GM04504 (cell line): Measurements from ENCODE around the gene RUNX1.

ENCODE experiments used
- DNase-seq: peaks from one replicate; pipeline ENCODE4 v3.0.0-alpha.2; 2012; ENCODE audit warnings: low read depth

RUNX1 gene

DNA sequence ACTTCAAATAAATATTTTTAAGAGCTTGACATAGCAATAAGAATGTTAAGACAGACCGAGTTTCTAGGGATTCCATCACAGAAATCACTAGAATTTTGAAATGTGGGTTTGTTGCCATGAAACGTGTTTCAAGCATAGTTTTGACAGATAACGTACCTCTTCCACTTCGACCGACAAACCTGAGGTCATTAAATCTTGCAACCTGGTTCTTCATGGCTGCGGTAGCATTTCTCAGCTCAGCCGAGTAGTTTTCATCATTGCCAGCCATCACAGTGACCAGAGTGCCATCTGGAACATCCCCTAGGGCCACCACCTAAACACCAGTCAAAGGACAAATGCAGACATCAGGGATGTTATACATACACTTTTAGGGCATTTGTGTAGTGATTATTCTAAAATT is 168.7 kb downstream of the RUNX1 start:
- DNase-seq = no peak

DNA sequence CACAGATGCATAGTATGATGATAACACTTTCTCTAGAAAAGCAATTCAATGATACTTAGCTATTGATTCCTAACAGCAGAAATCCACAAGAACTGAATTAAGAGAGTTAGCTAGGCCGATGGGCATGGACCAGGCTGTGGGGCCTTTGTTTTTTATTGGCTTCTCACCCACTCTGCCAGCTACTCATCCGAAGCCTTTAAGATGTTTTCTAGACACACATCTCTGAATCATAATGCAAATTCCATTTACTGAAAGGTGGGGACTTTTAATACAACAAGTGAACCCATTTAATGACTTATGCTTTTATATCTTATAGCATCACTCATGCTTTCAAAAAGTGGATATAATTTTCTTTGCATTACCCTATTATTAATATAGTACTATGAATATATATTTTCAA is 170.2 kb downstream of the RUNX1 start:
- no peak for DNase-seq

DNA sequence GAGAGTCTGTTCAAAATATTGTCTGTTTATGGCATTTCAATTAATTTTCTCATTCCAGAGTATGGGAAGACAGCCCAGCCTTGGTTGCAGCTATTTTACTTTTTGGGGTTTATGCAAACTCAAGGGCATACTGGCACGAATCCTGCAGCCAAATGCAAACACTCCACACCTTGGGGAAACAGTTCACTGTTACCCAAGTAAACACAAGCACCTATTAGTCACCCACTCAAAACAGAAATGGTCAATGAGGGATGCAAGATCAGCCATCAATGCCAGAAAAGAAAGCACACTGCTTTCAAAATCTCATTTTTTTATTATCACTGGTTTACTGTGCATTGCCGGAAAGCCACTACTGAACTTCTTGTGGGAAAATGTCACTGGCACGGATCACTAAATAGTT is 170.6 kb downstream of the RUNX1 start:
- no peak for DNase-seq

DNA sequence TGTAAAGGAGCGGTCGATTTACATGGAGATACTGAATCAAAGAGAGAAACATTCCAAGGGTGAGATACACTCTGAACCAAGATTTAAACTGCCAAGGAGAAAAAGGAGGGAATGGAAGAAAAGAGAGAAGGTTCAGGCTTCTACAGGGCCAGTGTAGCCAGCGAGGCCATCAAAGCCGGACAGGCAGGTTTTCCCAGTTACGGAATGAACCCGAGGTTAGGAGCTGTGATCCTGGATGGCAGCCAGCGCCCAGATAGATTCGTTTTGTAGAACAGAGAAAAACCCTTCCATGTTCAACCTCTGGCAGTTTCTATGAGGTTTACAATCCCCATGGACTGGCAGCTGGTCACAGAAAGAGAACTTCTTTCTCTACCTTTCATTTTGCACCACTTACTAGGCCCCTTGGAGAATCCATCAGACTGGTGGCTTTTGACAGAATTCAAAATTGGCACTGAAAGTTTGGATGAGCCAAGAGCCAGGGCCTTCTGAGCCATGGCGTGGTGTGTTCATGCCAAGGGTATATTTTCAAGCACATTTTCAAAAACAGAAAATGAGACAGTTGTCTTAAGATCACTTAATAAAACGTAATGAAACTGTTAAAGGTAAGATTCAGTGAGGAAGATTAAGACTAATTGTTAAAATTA is 171.5 kb downstream of the RUNX1 start:
- no peak for DNase-seq

DNA sequence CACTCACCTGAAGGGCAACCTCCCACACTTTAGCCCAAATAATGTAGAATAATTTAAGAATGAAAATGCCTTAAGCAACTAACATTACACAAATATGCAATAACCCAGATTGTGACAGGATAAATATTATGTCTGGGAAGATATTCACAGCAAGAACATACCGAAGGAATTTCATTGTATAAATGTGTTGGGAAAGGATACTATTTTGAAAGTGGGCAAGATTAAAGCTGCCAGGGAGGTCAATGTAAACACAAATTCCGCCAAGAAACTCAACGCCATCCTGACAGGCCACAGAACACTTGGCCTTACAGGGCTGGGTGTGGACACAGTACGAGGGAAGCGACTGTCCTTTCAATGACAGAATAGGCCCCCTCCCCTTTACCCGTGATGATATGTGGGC is 173.3 kb downstream of the RUNX1 start:
- DNase-seq = no peak

DNA sequence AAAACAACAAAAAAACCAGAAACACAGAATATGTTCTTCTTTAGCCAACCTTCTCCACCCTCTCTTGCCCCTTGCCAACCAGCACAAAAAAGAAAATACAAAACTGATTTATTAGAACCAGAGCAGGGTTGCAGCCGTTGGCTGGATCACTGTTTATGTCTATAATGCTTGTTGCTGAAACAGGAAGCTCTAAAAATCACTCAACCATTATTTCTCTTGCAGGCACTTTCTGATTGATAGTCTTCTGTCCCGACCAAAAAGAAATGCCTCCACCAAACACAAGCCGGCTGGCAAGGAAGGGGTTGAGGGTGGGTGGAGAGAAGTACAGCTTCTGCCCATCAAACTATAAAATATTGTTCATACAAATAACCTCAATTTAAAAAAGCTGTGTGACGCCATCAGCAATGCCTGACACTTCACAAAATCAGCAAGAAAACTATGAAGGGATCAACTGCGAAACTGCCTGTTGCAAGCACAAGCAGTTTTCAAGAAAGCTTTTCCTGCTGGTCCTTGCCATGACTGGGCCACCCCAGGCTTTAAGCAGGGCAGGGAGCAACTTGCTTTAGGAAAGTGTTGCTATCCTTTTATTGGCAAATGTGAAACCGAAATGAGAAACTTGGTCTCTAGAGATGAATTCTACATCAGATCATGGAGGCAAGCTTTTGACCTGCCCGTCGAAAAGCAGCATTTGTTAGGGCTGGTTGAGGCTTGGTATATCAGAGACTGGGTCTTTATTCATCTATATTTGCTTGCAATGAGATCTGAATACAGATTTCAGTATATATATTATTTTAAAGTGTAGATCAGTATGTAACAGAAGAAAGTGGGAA is 174.2 kb downstream of the RUNX1 start:
- no peak for DNase-seq

DNA sequence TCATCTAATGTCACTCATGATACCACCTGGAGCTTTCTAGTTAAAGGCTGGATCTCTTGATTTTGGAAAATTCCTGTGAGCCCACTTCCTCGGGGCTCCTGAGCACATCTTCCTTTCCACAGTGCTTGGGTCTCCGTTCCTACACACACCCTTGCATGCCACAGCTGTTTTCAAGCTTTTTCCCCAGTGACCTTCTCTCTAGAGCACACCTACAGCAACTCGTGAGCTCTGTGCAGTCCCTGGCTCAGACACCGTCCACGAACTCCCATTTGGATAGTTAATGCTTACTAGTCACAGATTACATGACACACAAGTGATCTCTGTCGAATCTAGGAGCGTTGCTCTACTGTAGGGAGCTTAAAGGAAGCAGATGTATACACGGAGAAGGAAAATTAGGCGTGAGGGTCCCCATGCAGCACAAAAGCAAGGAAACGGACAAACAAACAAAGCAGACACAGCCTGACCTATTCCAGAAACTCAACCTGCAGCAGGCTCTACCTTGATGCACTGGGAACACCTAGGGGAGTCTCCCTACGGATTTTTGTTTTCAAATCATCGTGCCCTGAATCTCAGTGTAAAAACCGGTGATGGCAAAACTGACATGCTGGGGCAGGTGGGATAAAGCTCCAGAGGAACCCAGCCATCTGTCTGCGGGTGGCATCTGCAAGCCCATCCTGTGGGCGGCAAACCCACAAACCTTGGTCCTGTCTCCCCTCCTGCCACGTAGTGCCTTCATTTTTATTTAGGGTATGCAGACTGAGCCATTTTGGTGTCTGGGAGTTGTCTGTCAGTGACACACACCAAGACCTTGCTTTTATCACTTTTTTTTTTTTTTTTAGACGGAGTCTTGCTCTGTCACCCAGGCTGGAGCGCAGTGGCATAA is 177.8 kb downstream of the RUNX1 start:
- no peak for DNase-seq

DNA sequence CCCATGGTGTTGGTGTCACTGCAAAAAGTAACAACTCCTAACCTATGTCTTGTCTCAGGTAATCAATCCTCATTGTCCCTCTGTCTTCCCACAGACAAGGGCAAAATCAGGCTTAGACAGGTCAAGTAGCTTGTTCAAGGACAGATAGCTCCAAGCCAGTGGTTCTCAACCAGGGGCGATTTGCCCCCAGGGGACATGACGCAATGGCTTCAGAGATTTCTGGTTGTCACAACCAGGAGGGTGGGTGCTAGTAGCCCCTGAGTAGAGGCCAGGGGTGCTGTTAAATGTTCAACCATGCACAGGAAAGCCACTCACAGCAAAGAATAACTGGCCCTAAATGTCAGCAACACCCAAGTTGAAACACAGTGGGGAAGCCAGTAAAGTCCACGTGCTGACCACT is 178.9 kb downstream of the RUNX1 start:
- DNase-seq = no peak

DNA sequence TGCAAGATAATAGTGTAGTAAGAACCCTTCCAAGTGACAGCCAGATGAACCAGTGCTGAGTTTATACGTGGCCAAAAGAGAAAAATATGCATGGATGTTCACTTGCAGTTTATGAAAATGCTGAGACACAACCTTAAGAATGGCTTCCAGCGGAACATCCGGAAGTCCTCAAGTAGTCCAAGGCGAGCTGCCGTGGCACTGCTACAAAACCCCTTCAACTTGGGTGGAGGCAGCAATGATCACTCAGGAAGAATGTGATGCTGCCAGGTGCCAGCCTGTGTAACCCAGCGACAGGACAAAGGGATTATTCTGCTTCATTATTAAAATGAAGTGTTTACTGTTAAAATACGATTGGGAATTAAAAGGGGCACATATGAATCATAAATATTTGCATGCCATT is 179.6 kb downstream of the RUNX1 start:
- no peak for DNase-seq

DNA sequence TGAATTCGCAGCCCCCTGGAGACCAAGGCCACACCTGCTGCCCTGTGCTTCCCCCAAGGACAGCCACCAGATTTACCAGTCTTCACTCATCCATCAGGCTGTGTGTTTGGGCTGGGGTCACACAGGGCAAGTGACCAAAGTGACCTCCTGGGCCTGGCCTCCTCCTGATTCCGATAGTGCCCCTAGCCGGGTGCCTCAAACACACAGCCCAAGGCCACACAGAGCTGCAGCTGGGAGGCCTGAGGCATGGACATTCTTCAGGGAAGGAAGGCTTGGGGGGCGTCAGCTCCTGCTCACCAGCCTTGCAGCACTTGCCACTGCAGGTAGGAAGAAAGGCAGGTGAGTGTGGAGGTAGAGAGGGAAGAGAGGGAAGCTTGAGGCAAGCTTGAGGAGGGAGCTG is 181.3 kb downstream of the RUNX1 start:
- DNase-seq = no peak

DNA sequence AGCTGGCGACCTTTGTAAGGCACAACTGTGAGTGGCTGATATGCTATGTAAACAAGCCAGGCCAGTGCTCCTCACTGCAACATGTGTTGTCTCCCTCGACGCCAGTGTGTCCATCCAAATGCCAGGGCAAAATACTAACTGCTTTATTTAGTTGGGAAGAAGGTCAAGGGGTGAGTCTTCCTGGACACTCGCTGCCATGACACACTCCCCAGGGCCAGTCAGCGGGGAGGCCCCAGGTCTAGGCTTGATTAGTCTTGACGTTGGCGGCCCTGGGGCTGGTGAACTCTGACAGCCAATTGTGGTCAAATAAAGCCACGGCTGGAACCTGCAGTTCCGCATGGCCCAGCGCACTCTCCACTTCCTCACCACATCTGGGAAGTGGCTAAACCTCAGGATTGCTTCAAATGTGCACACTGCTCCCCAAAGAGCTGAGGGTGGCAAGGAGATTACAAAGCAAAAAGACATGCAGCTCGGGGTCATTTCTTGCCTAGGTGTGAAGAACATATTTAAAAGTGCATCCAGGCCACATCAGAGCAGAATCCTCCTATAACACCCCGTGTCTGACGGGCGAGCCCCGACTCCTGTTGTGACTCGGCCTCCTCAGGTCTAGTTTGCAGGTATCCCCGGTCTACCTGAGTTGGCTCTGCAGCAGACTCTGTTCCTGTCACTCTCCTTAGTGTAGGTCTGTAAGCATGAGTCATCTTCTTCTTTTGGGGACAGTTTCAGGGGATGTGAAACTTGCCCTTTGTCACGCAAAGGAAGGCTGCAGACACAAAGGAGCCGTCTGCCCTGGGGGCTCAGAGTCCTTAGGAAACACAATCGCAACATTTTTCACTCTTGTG is 183.5 kb downstream of the RUNX1 start:
- DNase-seq = no peak

DNA sequence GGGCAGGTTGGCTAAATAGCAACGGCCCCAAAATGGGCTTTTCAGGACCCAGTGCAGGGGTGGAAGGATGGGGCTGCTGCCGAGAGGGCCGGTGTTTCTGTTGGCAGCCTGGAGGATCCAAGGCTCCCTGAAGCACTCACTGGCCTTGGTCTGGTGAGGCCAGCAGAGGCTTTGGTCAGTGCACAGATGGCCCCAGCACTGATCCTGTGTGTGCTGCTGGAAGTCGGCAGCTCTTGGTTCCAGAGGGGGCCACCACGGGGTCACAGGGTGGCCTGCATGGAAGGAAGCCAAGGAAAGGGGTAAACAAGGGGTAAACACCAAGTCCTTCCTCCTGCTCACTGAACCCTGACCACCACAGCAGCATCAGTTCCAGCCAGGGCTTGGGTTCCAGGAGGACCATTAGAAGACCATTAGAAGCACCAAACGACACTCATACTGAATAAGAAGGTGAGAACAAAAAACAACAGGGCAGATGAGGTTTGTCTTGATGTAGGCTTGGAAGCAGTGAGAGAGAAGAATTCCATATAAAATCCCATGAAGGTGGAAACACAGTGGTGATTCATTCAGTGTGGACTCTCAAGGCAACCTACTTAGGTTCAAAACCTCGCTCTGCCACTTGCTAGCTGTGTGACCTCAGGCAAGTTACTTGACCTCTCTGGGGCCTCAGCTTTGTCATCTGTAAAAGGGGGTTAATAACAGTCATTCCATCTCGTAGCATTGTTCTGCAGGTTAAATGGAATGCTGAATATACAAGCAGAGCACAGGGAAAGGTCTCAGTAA is 184.5 kb downstream of the RUNX1 start:
- DNase-seq = no peak

DNA sequence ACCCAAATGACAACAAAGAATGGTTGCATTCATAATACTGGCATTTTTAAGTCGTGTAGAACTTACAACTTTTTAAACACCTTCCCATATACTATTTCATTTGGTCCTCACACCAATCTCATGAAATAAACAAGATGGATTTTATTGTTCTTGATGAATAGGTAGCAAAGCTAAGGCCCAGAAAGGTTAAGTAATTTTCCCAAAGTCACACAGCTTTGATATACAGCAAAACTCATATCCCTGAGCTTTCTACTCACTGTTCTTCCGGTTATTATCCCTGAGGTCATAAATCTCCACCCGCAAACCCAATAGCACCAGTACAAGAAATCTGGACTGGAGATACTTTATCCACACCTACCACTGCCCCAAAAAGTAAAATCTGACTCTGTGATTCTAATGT is 186.2 kb downstream of the RUNX1 start:
- DNase-seq = no peak

DNA sequence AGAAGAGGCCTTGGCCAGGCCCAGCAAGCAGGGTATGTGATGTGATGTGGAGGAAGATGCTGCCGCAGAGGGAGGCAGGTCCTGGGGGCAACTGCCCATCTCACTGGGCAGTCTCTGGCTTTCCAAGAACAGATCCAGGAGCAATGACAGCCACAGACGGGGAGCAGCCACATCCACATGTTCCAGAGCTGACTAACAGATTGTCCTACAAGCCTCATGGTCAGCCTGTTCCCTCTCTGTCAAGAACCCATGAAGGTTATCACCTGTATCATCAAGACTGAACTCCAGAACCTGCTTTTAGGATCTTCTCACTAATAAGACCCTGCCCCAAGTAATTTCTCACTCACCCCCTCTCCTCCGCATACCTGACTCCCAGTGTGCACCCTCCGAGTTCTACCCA is 187.8 kb downstream of the RUNX1 start:
- no peak for DNase-seq

DNA sequence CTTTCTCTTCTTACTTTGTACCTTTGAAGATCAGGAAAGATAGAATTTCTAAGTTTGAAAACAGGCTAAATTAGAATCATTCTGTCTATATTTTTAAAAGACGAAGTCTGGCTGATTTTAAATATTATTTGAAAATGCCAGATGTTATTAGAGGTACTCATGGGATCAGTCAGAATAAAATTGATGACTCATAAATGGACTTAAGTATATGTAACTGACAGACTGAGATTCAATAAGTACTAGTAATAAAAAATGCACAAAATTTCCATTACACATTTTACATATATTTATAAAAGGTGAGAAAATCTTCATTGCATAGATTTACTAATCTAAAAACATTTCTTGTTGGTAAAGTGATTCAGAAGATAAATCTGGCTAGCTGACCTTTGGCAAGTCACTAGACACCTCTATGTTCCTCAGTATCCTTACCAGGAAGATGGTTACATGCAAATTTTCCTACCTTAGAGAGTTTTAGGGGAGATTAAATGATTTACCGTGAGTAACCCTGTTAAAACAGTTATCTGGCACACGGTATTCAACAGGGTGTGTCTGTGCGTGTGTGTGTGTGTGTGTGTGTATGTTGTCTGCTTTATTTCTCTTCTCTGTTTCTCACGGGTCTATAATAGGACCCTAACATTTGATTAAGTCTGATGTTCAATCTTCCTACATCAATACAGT is 189.0 kb downstream of the RUNX1 start:
- DNase-seq = no peak

DNA sequence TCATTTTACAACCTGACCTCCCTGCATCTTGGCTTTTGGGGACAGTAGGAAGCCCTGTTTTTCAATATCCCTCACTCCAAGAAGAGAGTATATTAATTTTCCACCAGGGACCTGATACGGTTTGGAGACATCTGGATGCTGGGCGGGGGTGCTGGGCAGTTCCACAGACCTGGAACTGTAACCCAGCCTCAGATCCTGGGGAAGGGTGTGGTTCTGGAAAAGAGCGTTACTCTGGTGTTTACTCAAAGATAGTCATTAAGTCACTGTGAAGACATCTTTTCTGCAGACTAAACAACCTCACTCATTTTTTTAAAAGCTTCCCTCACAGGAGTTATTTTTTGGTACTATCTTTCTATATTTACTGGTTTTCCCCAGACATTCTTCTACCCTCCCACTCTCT is 190.5 kb downstream of the RUNX1 start:
- DNase-seq = no peak

DNA sequence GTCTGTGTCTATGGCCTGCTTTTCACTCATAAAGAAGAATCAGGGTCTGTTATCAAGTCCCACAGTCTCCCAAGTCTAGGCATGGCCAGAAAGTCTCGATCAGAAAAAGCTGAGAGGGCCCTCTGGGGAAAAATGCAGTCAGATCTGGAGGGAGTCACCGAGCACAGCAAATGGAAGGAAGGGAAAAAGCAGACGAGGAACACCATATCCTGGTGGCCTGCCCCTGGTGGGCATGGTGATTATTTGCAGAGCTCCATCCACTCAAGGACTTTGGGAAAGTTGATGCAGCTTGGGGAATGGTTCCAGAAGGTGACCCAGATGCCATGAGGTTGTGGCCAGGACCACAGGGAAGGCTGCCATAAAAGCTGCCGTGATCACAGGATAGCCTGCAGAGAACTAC is 191.2 kb downstream of the RUNX1 start:
- no peak for DNase-seq

DNA sequence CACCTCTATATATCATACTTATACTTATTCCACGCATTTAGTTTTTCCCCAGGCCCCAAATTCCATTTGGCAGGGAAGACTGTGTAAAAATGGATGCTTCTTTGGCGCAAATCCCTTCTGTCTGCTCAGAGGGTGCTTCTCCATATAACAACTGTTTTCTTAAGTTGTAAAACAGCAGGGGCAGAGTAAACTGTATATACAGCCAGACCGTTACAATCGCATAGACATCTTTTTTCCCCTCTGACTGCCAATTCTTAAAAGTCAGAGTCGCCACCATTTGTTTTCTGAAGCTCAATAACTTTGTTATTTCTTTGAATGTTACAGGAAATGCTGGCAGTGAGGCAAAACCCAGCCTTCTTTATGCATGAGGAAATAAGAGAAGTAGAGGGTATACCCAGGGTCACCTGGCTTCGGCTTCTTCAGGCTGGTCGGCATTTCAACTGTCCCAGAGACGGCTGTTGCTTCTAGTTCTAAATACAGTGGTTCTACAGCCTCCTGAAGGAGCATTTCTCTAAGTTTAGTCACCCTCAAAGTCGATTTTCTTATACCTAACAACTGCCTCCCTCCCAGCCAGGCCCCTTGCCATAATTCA is 191.9 kb downstream of the RUNX1 start:
- no peak for DNase-seq

DNA sequence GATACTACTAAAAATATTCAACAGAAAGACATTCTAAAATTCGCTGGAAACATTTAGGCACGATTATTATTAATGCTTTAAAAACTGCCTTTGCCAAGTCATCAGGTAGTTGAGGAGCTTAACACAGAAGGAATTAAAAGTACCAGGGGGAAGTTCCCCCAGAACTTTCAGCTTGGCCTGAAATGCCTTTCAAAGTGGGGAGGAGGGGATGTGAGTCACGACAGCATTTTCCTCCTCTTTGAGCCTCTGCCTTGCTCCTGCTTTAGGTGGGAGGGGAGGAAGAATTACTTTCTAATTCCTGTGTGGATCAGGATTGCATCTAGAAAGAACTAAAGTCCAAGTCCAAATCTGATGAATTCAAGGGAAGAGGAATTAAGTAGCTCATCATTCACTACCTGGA is 196.7 kb downstream of the RUNX1 start:
- DNase-seq = no peak

DNA sequence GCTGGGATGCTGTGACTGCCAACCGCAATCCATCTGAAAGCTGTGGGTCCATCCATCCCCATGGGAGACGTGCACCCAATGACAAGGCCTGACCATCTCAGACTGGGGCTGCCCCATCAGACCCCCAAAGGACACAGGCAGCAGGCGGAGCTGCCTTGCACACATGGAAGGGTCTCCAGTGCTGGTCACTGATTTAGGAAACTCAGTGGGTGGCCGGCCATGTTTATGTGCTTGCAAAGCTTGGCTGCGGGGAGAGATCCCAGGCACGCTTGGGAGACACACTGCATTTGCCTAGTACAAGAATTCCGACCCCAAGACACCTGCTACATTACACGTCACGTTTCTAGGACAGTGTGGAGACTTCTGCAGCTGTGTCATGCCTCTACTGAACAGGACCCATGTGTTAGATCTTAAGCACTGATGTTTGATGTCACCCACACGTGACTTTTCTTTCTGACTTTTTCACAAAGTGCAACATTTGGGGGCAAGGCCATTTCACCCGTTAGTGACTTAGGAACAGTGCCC is 198.9 kb downstream of the RUNX1 start:
- no peak for DNase-seq
